HFF-Myc (cell line): ENCODE data around the gene DOCK9.

Experiments
- DNase-seq: peaks from one replicate; pipeline ENCODE4 v3.0.0-alpha.2; 2011; ENCODE audit warnings: low read depth; ENCODE audit errors: extremely low read depth
- H3K4me3 ChIP-seq: replicated peaks from 2 replicates; pipeline ENCODE4 v1.5.1; 2011; ENCODE audit warnings: low read depth, mild to moderate bottlenecking, control low read depth, low read length
- CTCF ChIP-seq: IDR thresholded peaks from 2 replicates; pipeline ENCODE4 v1.5.1; 2012; ENCODE audit warnings: mild to moderate bottlenecking, low read depth, low read length, control low read depth; ENCODE audit errors: missing control alignments

DOCK9 gene

GRCh38 chr13:98803921-98804320 is 173.9 kb downstream of the DOCK9 start:
- TF ChIP-seq CTCF = no peak
- no peak for DNase-seq
- no peak overlapping the region for H3K4me3 ChIP-seq

DNA sequence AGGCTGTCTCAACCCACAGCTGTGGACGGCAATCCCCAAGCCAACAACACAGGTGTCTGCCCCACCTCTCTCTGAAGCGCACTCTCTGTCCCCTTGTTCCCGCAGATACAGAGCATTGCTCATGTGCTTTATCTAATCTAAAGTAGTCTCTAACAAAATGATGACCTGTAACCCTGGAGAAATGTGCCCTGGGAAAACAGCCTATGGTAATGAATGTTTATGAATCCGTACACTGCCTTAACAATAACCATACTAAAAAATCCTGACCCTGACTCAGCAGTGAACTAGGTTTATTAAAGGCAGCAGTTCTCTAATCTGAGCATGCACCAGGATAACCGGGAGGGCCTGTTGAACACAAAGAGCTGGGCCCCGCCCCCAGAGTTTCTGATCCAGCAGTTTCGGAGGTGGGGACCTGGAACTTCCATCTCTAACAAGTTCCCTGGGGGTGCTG is 174.7 kb downstream of the DOCK9 start:
- no peak for DNase-seq
- H3K4me3 ChIP-seq = no peak overlapping the region
- no peak for TF ChIP-seq CTCF

GRCh38 chr13:98802559-98802958 is 175.3 kb downstream of the DOCK9 start:
- H3K4me3 ChIP-seq = no peak overlapping the region
- DNase-seq = no peak
- TF ChIP-seq CTCF = no peak

- no peak overlapping the region for H3K4me3 ChIP-seq
- DNase-seq = no peak
- TF ChIP-seq CTCF = no peak
These were observed 176.0 kb downstream of the DOCK9 start for GRCh38 chr13:98801626-98802418.

GRCh38 chr13:98800078-98800477 is 177.8 kb downstream of the DOCK9 start:
- H3K4me3 ChIP-seq = no peak overlapping the region
- no peak for TF ChIP-seq CTCF
- no peak for DNase-seq

- TF ChIP-seq CTCF = no peak
- no peak overlapping the region for H3K4me3 ChIP-seq
- DNase-seq = peak; percentile 60
These were observed 178.8 kb downstream of the DOCK9 start for GRCh38 chr13:98798849-98799645.
